Mesendoderm (in vitro differentiated cells): ENCODE measurements around the gene BTNL3.

Experiments
- DNase-seq: peaks from one replicate; pipeline ENCODE4 v3.0.0; 2013
- H2AK5ac ChIP-seq: 2 replicates; pipeline ENCODE4 v1.6.1; 2013; ENCODE audit warnings: low read length, inconsistent platforms
- H2BK120ac ChIP-seq: 2 replicates; pipeline ENCODE4 v1.6.1; 2013; ENCODE audit warnings: low read depth, mild to moderate bottlenecking, low read length, moderate library complexity, mixed read lengths
- H2BK15ac ChIP-seq: replicated peaks from 2 replicates; pipeline ENCODE4 v1.6.1; 2013; ENCODE audit warnings: low read depth, mild to moderate bottlenecking, moderate library complexity
- H2BK5ac ChIP-seq: 2 replicates; pipeline ENCODE4 v1.6.1; 2013; ENCODE audit warnings: low read length, inconsistent platforms
- H3K18ac ChIP-seq: 2 replicates; pipeline ENCODE4 v1.6.1; 2013; ENCODE audit warnings: mild to moderate bottlenecking, low read length, mixed read lengths
- H3K23ac ChIP-seq: one replicate; pipeline ENCODE4 v1.6.1; 2013; ENCODE audit warnings: low read length
- H3K27ac ChIP-seq: 2 replicates; pipeline ENCODE4 v1.5.1; 2013; ENCODE audit warnings: low read depth, mild to moderate bottlenecking, inconsistent platforms, low read length, moderate library complexity
- H3K27me3 ChIP-seq: 2 replicates; pipeline ENCODE4 v1.6.1; 2013; ENCODE audit warnings: low read length, control low read depth, mild to moderate bottlenecking, inconsistent platforms; ENCODE audit not compliant: insufficient read depth, poor library complexity
- H3K36me3 ChIP-seq: 2 replicates; pipeline ENCODE4 v1.6.1; 2013; ENCODE audit warnings: low read length, inconsistent platforms; ENCODE audit not compliant: control insufficient read depth, insufficient read depth
- H3K4ac ChIP-seq: one replicate; pipeline ENCODE4 v1.6.1; 2013; ENCODE audit warnings: low read depth, mild to moderate bottlenecking, low read length, moderate library complexity
- H3K4me1 ChIP-seq: 2 replicates; pipeline ENCODE4 v1.6.1; 2013; ENCODE audit warnings: low read depth, low read length, inconsistent platforms; ENCODE audit not compliant: control insufficient read depth
- H3K4me2 ChIP-seq: 2 replicates; pipeline ENCODE4 v1.6.1; 2013; ENCODE audit warnings: low read length
- H3K4me3 ChIP-seq: 2 replicates; pipeline ENCODE4 v1.5.1; 2013; ENCODE audit warnings: mild to moderate bottlenecking, low read length
- H3K56ac ChIP-seq: one replicate; pipeline ENCODE4 v1.6.1; 2013; ENCODE audit warnings: low read length
- H3K79me1 ChIP-seq: 2 replicates; pipeline ENCODE4 v1.6.1; 2013; ENCODE audit warnings: low read length, inconsistent platforms
- H3K79me2 ChIP-seq: 2 replicates; pipeline ENCODE4 v1.6.1; 2013; ENCODE audit warnings: mild to moderate bottlenecking, low read length; ENCODE audit not compliant: control insufficient read depth, insufficient read depth
- H3K9ac ChIP-seq: 2 replicates; pipeline ENCODE4 v1.6.1; 2013; ENCODE audit warnings: low read length, inconsistent platforms
- H4K5ac ChIP-seq: one replicate; pipeline ENCODE4 v1.6.1; 2013; ENCODE audit warnings: low read length
- H4K8ac ChIP-seq: one replicate; pipeline ENCODE4 v1.6.1; 2013; ENCODE audit warnings: low read depth, mild to moderate bottlenecking, control low read depth, low read length, moderate library complexity
- WGBS: extraction: QIAGEN DNeasy Blood & Tissue Kit; methylation state at CpG from one replicate; pipeline ENCODE4 v1.1.7; 2013; ENCODE audit warnings: low lambda C conversion rate, missing lambda C conversion rate; ENCODE audit not compliant: insufficient coverage; ENCODE audit errors: extremely low coverage; 5-methylcytosine and 5-hydroxymethylcytosine counted together

BTNL3 gene

GRCh38 chr5:181042036-181042713 lies 53.5 kb downstream of the BTNL3 start:
- Histone ChIP-seq H3K18ac (no peak overlapping the region), H2BK120ac (no peak overlapping the region), H4K8ac (no peak overlapping the region), H3K23ac (no peak overlapping the region), H2AK5ac (no peak overlapping the region), H2BK15ac (no peak overlapping the region), H2BK5ac (no peak overlapping the region), H3K4me3 (no peak overlapping the region), H3K56ac (no peak overlapping the region), H3K4me2 (no peak overlapping the region), H3K27me3 (no peaks in the 10 kb centered on the region), H4K5ac (no peak overlapping the region), H3K79me2 (no peaks in the 10 kb centered on the region), H3K36me3 (no peaks in the 10 kb centered on the region), H3K27ac (no peak overlapping the region), H3K79me1 (no peaks in the 10 kb centered on the region), H3K4me1 (no peaks in the 10 kb centered on the region), H3K9ac (no peak overlapping the region), H3K4ac (no peak overlapping the region)
- no CpG with 5 or more reads among the region's 15 CpGs for WGBS
- DNase-seq: no peak

GRCh38 chr5:181042722-181043121 lies 54.1 kb downstream of the BTNL3 start:
- H3K9ac ChIP-seq: no peak overlapping the region
- no peaks in the 10 kb centered on the region for H3K27me3 ChIP-seq
- no peak overlapping the region for H3K18ac ChIP-seq
- no peaks in the 10 kb centered on the region for H3K4me1 ChIP-seq
- H2BK5ac ChIP-seq: no peak overlapping the region
- H2AK5ac ChIP-seq: no peak overlapping the region
- WGBS: no CpG with 5 or more reads among the region's 11 CpGs
- H3K36me3 ChIP-seq: no peaks in the 10 kb centered on the region
- H2BK120ac ChIP-seq: no peak overlapping the region
- no peak overlapping the region for H3K23ac ChIP-seq
- no peak overlapping the region for H3K4me3 ChIP-seq
- H4K5ac ChIP-seq: no peak overlapping the region
- H3K79me2 ChIP-seq: no peaks in the 10 kb centered on the region
- no peak overlapping the region for H3K27ac ChIP-seq
- no peaks in the 10 kb centered on the region for H3K79me1 ChIP-seq
- no peak overlapping the region for H2BK15ac ChIP-seq
- DNase-seq: no peak
- H3K4me2 ChIP-seq: no peak overlapping the region
- no peak overlapping the region for H3K4ac ChIP-seq
- H3K56ac ChIP-seq: no peak overlapping the region
- no peak overlapping the region for H4K8ac ChIP-seq

GRCh38 chr5:181043285-181044092 lies 54.8 kb downstream of the BTNL3 start:
- H4K8ac ChIP-seq: no peak overlapping the region
- DNase-seq: peak; percentile 34
- no peaks in the 10 kb centered on the region for H3K79me2 ChIP-seq
- no peaks in the 10 kb centered on the region for H3K4me1 ChIP-seq
- no peak overlapping the region for H3K4ac ChIP-seq
- H3K4me2 ChIP-seq: no peak overlapping the region
- WGBS: no CpG with 5 or more reads among the region's 12 CpGs
- H3K27me3 ChIP-seq: no peaks in the 10 kb centered on the region
- H2BK15ac ChIP-seq: no peak overlapping the region
- no peak overlapping the region for H3K18ac ChIP-seq
- no peaks in the 10 kb centered on the region for H3K36me3 ChIP-seq
- H3K56ac ChIP-seq: no peak overlapping the region
- H2BK5ac ChIP-seq: no peak overlapping the region
- H3K4me3 ChIP-seq: no peak overlapping the region
- no peak overlapping the region for H4K5ac ChIP-seq
- no peak overlapping the region for H2AK5ac ChIP-seq
- no peak overlapping the region for H2BK120ac ChIP-seq
- H3K79me1 ChIP-seq: no peaks in the 10 kb centered on the region
- no peak overlapping the region for H3K23ac ChIP-seq
- H3K9ac ChIP-seq: no peak overlapping the region
- H3K27ac ChIP-seq: no peak overlapping the region

GRCh38 chr5:181044093-181044599 lies 55.5 kb downstream of the BTNL3 start:
- H3K4me3 ChIP-seq: no peak overlapping the region
- no peak overlapping the region for H3K4me2 ChIP-seq
- no peaks in the 10 kb centered on the region for H3K4me1 ChIP-seq
- no peak overlapping the region for H2BK120ac ChIP-seq
- no peak overlapping the region for H4K5ac ChIP-seq
- H3K9ac ChIP-seq: no peak overlapping the region
- H2BK15ac ChIP-seq: no peak overlapping the region
- no peaks in the 10 kb centered on the region for H3K27me3 ChIP-seq
- no peak overlapping the region for H2AK5ac ChIP-seq
- DNase-seq: no peak
- H3K36me3 ChIP-seq: no peaks in the 10 kb centered on the region
- H3K79me1 ChIP-seq: no peaks in the 10 kb centered on the region
- no peak overlapping the region for H3K27ac ChIP-seq
- H3K4ac ChIP-seq: no peak overlapping the region
- H4K8ac ChIP-seq: no peak overlapping the region
- H3K23ac ChIP-seq: no peak overlapping the region
- no peak overlapping the region for H2BK5ac ChIP-seq
- H3K18ac ChIP-seq: no peak overlapping the region
- no CpG with 5 or more reads among the region's 10 CpGs for WGBS
- H3K56ac ChIP-seq: no peak overlapping the region
- H3K79me2 ChIP-seq: no peaks in the 10 kb centered on the region

- Histone ChIP-seq H2BK120ac (no peak overlapping the region), H3K4me1 (no peaks in the 10 kb centered on the region), H3K36me3 (no peaks in the 10 kb centered on the region), H3K27me3 (no peaks in the 10 kb centered on the region), H3K4me3 (no peak overlapping the region), H3K18ac (no peak overlapping the region), H3K9ac (no peak overlapping the region), H3K4me2 (no peak overlapping the region), H2AK5ac (no peak overlapping the region), H3K4ac (no peak overlapping the region), H3K23ac (no peak overlapping the region), H2BK5ac (no peak overlapping the region), H3K27ac (no peak overlapping the region), H4K8ac (no peak overlapping the region), H3K56ac (no peak overlapping the region), H3K79me1 (no peaks in the 10 kb centered on the region), H3K79me2 (no peaks in the 10 kb centered on the region), H4K5ac (no peak overlapping the region), H2BK15ac (no peak overlapping the region)
- DNase-seq: no peak
- WGBS: no CpG with 5 or more reads among the region's 11 CpGs
These were observed 56.1 kb downstream of the BTNL3 start for GRCh38 chr5:181044662-181045305.
